C4-2B (cell line): ENCODE data around the gene AFP.

Experiments
- H3K27ac ChIP-seq: fragments of 450-650 bp; 2 replicates; pipeline ENCODE4 v1.5.1; 2017
- CTCF ChIP-seq: fragments of 450-650 bp; conservative IDR thresholded peaks from 2 replicates; pipeline ENCODE4 v1.5.1; 2017; ENCODE audit warnings: mild to moderate bottlenecking
- ZFX ChIP-seq: fragments of 450-650 bp; IDR thresholded peaks from 2 replicates; pipeline ENCODE4 v1.6.1; 2017

AFP gene

GRCh38 chr4:73409978-73410548 is 26.0 kb upstream of the AFP start:
- H3K27ac ChIP-seq, result no peak overlapping the region
- no peak for TF ChIP-seq CTCF
- TF ChIP-seq ZFX, result no peak

- TF ChIP-seq ZFX (no peak), CTCF (no peak)
- no peak overlapping the region for H3K27ac ChIP-seq
Measured at GRCh38 chr4:73410916-73411730, 24.9 kb upstream of the AFP start.

DNA sequence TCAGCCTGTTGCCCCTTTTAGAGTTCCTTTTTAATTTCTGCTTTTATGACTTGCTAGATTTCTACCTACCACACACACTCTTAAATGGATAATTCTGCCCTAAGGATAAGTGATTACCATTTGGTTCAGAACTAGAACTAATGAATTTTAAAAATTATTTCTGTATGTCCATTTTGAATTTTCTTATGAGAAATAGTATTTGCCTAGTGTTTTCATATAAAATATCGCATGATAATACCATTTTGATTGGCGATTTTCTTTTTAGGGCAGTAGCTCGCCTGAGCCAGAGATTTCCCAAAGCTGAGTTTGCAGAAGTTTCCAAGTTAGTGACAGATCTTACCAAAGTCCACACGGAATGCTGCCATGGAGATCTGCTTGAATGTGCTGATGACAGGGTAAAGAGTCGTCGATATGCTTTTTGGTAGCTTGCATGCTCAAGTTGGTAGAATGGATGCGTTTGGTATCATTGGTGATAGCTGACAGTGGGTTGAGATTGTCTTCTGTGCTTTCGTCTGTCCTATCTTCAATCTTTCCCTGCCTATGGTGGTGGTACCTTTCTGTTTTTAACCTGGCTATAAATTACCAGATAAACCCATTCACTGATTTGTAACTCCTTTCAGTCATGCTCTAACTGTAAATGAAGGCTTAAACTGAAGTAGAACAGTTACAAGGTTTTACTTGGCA is 24.1 kb upstream of the AFP start:
- TF ChIP-seq ZFX (no peak), CTCF (no peak)
- no peak overlapping the region for H3K27ac ChIP-seq

GRCh38 chr4:73413294-73413755 is 22.7 kb upstream of the AFP start:
- no peak overlapping the region for H3K27ac ChIP-seq
- no peak for TF ChIP-seq CTCF

DNA sequence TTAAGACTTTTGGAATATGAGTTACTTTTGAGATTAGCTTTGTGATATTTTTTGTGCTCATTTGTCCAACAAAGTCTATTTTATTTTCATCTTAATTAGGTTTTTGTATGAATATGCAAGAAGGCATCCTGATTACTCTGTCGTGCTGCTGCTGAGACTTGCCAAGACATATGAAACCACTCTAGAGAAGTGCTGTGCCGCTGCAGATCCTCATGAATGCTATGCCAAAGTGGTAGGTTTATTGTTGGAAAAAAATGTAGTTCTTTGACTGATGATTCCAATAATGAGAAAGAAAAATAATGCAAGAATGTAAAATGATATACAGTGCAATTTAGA is 21.1 kb upstream of the AFP start:
- H3K27ac ChIP-seq, result no peak overlapping the region
- TF ChIP-seq CTCF, result no peak
- TF ChIP-seq ZFX, result no peak

GRCh38 chr4:73415807-73416238 is 20.2 kb upstream of the AFP start:
- H3K27ac ChIP-seq, result no peak overlapping the region
- TF ChIP-seq CTCF (no peak), ZFX (no peak)

- TF ChIP-seq CTCF, result no peak
- no peak for TF ChIP-seq ZFX
- H3K27ac ChIP-seq, result no peak overlapping the region
Measured at GRCh38 chr4:73416423-73417087, 19.5 kb upstream of the AFP start.
